Inferior parietal cortex (tissue), 1 donor: ENCODE results near the gene CLCN7.
"Not testable (repeated sequence)": the region's sequence is repeated elsewhere in the genome, so short reads cannot be mapped to it uniquely, and the experiment has no call there.

Experiments
- DNase-seq: peaks from one replicate; pipeline ENCODE4 v3.0.0-alpha.2; 2016; ENCODE audit errors: extremely low spot score

The CLCN7 gene

DNA sequence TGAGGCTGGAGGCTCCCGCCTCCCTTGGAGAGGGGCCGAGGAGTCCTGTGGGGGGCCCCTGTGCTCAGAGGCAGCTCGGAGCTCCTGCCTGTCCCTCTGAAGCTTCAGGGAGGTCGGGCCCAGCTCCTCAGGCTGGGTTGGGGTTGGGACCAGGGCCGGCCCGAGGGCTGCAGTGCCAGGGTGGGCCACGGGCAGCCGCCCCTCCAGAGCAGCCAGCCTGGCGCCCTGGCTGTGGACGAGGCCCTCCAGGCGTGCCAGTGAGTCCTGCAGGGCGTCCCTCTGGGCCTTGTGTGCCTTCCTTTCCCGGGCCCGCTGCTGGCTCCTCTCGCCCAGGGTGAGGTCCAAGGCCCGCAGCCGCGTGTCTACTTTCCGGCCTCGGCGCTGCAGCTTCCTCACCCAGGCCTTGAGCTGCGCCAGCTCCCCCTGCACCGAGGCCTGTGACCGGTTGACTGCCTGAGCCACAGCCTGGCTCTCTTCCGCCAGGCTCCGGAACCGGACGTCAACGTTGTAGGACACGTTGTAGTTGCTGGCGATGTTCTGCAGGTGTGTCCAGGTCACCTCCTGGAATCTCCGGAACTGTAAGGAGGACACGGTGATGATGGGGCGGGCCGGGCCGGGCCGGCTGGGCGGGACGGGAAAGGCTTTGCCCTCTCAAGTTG lies 12.7 kb upstream of the CLCN7 start:
- no peak for DNase-seq

DNA sequence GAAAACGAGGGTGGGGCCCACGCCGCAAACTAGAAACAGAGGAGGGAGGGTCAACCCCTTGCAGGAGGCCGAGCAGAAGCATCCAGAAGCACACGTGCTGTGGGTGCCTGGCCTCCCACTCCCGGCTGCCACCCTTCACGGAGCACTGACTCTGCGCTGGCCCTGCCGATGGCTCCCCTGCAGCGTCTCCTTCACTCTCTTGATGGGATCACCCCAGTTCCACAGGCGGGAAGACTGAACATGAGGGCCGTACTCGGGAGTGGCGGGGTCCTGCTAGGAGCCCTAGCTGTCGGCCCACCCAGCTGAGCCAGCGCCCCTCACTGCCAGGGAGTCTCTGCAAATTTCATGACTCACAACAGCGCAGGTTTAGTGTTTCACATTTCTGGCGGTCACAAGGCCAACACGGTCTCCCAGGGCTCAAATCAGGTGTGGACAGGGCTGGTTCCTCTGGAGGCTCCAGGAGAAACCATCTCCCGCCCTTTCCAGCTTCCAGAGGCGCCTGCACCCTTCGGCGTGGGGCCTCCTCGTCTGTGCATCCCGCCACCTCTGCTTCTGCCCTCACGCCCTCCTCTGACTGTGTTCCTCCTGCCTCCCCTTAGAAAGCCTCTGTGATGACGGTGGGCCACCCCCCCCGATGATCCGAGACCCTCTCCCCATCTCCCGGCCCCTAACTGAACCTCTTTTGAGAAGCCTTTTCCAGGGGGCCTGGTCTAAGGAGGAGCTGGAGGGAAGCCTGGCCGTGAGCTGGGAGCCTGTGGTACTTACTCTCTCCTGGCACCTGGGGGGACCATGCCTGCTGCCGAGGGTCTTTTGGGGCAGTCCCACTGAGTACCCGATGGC lies 11.9 kb upstream of the CLCN7 start:
- DNase-seq = no peak

DNA sequence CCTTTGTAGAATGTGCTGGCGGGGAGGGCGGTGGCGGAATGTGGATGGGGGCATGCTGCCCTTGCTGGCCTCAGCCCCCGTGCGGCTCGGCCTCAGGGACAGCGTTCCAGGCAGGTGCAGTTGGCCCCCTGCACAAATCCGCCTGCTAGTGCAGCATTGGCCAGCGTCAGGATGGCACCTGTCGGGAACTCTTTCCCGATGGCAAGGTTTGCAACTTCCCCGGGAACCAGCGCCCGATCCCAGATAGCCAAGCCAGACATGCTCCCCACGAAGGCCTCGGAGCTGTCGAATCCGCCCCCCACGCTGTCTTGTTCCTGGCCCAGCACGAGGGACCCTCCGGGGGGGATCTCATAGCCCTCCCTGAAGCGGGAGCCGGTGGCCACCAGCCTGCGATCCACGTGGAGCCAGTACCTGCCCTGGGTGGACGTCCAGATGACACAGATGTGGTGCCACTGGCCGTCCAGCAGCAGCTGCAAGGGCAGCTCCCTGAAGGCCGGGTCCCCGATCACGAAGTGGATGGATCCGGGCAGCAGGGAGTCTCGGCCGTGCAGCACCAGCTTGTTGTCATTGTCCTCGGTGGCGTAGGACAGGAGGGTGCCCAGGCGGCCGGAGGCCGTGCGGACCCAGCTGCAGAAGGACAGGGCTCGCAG lies 11.1 kb upstream of the CLCN7 start:
- no peak for DNase-seq

DNA sequence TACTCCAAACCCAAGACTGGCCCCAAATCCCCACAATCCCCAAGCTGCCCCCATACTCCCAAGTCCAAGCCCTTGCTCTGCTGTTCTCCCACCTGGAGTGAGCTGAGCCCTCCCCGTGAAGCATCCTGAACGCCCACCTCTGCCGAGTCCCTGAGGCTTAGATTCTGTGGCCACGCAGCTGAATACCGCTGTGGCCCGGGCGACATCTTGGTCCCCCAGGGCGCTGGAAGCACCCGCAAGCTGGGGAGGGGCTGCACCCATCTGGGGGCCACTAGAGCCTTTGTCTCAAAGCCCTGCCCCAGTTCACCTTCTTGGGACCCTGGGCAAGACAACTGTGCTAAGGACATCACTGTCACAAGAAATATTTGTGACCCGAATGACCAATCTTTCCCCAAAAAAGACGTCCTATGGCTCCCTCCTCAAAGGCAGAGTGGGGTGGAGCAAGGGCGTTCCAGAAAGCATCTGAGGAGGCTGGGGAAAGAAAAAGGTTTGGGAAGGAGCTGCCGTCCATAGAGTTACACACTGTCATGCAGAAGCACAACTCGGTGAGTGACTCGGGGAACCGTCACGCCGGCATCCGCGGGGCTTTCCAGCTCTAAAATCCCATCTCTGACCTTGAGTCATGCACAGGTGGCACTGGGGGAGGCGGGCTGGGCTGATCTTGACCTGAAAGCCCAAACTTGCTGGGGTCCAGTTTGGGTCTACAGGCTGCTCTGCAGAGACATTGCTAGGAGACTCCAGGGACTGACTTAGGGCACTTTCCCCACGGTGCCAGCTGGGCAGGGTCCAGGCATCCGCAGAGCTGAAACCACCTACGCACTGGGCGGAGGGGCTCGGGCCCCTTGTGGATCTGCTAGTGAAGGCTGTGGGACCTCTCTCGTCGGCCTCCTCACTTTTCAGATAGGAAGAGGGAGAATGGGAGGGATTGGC lies 7.3 kb upstream of the CLCN7 start:
- no peak for DNase-seq

DNA sequence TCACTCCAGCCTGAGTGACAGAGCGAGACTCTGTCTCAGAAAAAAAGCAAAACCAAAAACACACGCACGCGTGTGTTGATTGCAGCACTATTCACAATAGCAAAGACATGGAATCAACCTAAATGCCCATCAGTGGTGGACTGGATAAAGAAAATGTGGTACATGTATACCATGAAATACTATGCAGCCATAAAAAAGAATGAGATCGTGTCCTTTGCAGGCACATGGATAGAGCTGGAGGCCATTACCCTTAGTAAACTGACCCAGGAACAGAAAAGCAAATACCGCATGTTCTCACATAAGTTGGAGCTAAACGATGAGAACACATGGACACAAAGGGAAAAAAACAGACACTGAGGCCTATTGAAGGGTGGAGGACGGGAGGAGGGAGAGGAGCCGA lies 4.1 kb upstream of the CLCN7 start:
- DNase-seq = not testable (repeated sequence)

DNA sequence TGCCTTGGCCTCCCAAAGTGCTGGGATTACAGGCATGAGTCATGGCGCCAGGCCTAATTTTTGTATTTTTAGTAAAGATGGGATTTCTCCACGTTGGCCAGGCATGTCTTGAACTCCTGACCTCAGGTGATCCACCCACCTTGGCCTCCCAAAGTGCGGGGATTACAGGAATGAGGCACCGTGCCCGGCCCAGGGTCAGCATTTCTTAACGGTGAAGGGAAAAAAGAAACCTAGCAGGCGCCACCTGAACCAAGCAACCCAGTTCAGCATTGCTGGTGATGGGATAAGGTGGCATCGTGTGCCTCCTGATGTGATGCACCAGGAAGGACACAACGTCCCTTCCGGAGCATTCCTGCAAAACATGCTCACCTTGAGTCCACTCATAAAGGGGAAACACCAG lies 2.2 kb upstream of the CLCN7 start:
- DNase-seq = no peak

DNA sequence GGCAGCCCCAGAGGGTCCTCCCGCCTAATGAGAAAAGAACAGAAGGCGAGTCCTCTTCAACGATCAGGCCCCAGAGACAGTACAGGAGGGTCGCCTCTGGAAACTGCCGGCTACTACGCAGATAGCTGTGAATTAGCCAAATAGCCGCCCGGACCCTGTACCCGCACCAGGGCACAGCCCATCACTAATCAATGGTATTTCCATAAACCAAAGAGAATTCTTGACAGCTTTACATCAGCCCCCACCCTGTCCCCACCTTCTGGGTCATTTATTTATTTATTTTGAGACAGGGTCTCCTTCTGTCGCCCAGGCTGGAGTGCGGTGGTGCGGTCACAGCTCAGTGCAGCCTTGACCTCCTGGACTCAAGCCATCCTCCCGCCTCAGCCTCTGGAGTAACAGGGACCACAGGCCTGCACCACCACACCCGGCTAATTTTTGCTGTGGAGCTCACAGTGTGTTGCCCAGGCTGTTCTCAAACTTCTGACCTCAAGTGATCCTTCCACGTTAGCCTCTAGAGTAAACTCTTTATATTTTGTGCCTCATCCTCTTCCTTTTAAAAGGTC lies 805 bp upstream of the CLCN7 start:
- no peak for DNase-seq

DNA sequence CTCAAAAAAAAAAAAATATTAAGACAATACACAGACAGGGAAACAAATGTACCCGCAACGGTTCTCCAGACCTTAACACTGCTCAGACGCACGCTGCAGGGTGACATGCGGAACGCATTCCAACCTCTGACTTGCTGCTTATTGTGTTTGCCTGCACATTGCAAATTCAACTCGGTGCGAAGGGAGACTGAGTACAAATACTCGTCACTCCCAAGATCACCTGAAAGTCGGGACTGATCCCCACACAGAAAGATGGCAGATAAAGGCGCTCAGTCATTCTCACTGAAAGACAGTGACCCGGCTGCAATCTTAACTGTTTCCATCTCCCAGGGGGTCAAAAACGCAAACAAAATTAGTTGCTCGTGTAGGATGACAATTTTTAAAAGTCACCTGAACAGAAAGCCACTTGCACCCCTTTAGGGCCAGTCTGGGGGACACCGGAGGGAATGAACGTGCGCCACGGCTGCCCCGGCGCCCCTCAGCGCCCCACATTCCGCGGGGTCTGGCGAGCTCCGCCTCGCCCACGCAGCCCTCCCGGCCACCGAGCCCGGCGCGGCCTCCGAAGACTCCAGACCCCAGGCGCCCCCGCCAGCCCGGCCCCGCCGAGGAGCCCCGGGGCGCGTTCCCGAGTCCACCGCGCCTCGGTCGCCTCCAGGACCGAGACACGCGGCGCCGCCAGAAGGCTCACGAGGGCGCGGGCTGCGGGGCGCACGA lies 589 bp downstream of the CLCN7 start:
- no peak for DNase-seq

DNA sequence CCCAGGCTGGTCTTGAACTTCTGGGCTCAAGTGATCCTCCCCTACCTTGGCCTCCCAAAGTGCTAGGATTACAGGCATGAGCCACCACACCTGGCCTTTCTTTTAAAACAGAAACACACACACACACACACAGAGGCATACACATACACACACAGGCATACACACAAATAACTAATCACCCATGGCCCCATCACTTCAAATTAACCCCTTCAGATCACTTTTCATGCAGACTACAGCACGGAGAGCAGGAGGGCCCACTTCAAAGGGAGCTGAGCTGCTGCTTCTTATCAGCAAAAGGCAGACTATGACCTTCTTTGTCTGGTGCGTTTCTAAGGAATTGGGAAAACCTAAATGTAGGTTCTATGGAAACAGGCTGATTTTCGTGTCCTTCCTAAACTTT lies 1.9 kb downstream of the CLCN7 start:
- no peak for DNase-seq

DNA sequence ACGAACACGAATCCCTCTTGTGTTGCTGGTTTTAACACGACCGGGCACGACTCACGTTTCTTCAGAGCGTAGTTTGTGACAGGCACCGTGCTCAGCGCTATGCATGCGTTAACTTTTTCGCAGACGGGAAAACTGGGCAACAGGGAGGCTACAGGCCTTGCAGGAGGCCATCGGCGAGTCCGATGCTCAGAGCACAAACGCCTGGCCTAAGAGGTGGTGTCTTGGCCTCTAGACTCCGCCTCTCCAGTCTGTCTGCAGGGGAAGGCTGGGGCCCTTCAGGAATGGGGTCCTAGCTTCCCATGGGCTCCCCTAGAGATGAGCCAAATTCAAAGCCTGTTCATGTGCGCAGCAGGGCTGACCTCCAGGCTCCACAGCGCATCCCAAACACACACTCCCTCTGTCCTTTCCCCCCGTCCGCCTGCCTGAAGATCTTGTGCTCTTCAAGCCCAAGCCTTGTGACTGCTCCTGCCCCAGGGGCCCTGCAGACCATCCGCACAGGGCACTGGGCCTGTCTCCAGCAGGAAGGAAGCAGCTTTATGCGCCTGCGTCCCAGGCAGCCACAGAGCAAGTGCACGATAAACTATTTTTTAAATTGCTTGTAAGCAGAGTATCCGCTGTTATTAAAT lies 3.1 kb downstream of the CLCN7 start:
- no peak for DNase-seq

DNA sequence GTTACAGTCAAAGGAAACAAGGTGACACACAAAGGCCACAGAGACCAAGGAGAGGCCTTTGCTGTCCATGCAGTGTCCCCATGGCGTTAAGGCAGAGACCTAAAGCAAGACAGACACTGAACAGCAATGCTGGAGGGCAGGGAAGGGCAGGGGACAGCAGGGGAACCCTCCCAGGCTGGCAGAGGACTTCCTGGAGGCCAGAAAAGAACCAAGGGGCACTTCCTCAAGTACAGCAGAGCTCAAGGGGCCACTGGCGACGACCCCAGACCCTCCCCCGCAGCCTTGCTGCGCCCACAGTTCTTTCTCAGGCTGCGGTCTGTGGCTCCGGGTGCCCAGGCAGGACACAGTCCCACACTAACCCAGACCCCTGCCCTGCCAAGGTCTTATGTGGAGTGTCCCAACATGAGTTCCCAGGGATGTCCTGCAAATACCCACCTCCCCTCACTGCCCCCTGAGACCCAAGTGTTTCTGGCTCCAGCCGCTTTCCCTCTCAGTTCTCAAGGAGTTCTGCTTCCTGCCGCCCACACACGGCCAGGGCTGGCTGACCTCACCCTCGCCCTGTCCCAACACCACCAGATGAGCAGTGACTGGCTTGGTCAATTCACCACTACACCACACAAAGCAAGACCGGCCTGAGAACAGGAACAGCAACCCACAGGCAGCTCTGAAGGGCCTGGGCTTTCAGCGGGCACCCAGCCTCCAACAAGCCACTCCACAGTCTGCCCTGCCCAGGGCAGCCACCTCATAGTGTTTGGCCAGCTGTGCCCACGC lies 4.2 kb downstream of the CLCN7 start:
- no peak for DNase-seq

DNA sequence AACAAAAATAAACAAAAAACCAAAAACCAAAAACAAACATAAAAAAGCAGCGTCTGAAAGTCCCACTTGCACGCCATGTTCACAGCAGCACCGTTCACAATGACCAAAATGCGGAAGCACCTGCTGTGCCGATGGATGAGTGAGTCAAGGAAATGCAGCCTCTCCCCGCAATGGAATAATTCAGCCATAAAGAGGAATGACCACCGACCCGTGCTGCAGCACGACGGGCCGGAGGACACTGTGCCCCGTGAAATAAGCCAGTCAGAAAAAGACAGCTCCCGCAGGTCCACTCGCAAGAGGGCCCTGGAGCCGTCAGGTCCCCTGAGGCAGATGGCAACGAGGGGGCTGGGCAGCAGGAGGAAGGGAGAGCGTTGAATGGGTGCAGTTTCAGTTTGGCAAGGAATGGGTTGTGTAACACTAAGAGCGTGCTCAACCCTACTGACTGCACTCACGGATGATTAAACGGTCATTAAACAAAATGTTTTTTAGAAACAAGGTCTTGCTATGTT lies 5.1 kb downstream of the CLCN7 start:
- DNase-seq = no peak

DNA sequence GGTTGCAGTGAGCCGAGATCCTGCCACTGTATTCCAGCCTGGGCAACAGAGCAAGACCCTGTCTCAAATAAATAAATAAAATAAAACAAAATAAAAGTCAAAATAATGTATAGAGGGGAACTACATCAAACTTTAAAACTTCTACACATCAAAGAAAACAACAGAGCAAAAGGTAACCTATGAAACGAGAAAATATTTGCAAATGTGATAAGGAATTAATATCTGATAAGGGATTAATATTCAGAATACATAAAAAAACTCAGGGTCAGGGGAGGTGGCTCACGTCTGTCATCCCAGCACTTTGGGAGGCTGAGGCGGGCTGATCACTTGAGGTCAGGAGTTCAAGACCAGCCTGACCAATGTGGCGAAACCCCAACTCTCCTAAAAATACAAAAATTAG lies 5.7 kb downstream of the CLCN7 start:
- not testable (repeated sequence) for DNase-seq

DNA sequence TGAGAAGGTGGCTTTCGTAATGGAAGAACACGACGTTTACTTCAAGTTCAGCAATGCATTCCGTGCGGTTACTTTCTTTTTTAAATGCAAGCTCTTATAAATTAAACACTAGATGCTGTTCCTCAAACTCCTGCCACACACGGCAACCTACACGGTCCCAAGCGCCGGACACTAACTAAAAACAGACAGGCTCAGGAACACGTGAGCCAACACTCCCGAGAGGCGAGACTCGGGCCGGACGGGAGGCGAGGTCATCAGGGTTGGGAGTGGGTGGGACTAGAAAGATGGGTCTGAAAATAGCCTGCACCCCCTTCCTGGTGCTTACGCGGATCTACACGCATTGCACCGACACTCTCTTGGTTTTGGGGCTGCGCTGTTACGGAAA lies 6.4 kb downstream of the CLCN7 start:
- no peak for DNase-seq

DNA sequence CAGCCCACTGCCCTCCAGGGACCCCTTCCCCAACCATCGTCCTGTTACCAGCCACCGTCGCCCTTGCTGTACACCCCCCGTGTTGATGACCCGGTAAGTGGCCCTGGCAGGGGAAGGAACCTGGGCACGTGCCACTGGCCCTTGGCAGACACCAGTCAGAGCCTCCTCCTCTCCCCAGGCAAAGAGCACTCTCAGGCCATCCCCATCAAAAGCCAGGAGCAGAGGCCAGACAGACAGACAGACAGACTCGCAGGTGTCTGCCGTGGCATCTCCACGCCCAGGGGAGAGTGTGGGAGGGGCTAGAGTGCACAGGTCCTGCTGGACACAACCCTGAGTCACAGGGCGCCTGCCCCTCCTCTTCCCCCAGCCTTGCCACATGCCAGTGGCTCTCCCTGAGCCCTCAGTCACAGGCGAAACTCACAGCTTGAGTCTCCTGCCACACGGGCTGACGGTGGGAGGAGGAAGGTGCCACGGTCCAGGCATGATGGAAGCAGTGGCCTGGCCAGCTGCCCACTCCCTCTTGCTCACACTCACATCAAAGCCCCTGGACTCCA lies 7.8 kb downstream of the CLCN7 start:
- DNase-seq = no peak

DNA sequence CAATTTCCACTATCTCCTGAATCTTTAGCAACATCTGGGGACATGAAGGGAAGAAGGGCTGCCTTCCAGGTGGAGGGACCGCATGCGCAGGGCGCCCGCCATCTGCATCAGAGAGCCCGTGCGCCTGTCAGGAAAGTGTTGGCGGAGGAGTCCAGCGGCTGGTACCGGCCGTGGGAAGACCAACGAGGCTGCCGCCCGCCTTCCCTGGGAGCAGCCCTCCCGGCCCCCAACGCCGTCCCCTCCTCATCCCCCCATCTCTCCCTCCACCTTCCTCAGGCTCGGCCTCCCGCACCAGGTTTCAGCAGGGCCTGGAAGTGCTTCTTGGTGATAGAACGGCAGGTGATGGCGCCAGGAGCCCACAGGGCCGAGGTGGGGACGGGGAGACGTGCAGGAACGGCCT lies 8.8 kb downstream of the CLCN7 start:
- DNase-seq = no peak

DNA sequence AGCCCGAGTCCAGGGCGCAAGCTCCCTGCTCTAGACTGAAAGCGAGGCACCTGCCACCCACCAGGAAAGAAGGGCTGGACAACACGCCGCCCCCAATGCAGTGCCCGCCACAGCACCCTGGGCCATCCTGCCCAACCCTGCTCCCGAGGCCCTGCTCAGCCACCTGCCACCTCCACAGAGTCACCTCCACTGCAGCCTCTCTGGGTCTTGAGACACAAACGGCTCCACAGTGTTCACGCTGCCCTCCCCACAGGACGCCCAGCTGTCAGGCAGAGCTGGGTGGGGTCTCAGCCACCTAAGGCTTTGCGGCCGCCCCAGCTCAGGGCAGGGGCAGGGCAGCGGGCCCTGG lies 9.3 kb downstream of the CLCN7 start:
- no peak for DNase-seq

DNA sequence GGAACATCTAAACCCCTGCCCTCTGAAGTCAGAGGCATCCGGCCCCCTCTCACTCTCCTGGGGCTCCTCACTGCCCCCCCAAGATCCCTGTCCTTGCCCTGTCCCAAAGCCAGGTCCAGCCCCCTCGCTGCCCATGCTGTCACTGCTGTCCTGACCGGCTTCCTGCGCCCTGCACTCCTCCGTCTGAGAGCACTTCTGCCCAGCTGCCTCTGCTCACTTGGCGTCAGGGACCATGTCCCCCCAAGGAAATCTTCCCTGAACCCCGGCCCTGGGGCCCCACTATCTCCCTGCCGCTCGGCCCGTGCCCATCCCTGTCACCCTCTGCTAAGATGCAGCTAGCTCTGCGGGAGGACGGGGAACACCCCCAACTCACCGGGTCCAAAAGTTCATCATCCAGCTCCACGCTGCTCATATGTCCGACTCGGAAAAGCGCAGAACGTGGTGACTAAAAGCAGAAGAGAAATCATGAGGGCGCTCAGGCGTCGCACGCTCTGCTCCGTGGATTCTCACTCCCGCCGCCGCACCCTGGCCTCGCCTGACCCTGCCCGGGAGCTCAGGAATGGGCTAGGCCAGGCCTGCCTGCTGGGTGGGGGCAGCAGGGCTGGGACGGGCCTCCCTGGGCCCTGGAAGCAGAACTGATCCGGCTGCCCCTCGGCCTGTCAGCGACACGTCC lies 9.8 kb downstream of the CLCN7 start:
- DNase-seq = no peak
